PC-3 (cell line): ENCODE measurements around the gene GJE1. TPM values are rescaled to one million over a fixed set of nuclear protein-coding genes. Genes with fewer than 3 reads are reported as not detected.

Experiments used
- ATAC-seq: fragments of 200-7000 bp; cut with Tn5 transposase; 2 replicates; pipeline ENCODE4 v1.9.1; 2020; ENCODE audit warnings: mild to moderate bottlenecking, moderate library complexity
- BruUV-seq: library from RNA; stranded (reverse); fragments of 400-500 nt; replicated peaks from 2 replicates; lab custom pipeline; 2021; lab: Mats Ljungman, UMichigan
- CTCF ChIA-PET: fragments of 300-600 bp; sonication (Branson Sonifier 250); formaldehyde crosslinking; loops from one replicate; lab custom pipeline; 2022; ENCODE audit warnings: antibody characterized with exemption; lab: Charles Lee
- POLR2A ChIA-PET: fragments of 300-600 bp; sonication (Branson Sonifier 250); formaldehyde crosslinking; loops from one replicate; lab custom pipeline; 2022; ENCODE audit warnings: antibody characterized with exemption; ENCODE audit not compliant: unreplicated experiment; lab: Charles Lee
- DNase-seq: peaks from one replicate; pipeline ENCODE4 v3.0.0-alpha.2; 2015
- H2AFZ ChIP-seq: fragments of 300-600 bp; sonication (generic); 2 replicates; pipeline ENCODE4 v1.6.0; 2016; ENCODE audit warnings: antibody characterized with exemption, low read length
- H3F3A ChIP-seq: fragments of 300-600 bp; sonication (generic); one replicate; pipeline ENCODE4 v1.6.0; 2017; ENCODE audit warnings: antibody characterized with exemption, low read length, control low read depth, mild to moderate bottlenecking; ENCODE audit not compliant: unreplicated experiment
- H3K27ac ChIP-seq: fragments of 300-600 bp; sonication (generic); 2 replicates; pipeline ENCODE4 v1.5.1; 2016; ENCODE audit warnings: mild to moderate bottlenecking, low read length
- H3K27me3 ChIP-seq: fragments of 300-600 bp; sonication (generic); 2 replicates; pipeline ENCODE4 v1.6.1; 2016; ENCODE audit warnings: low read length, mixed read lengths
- H3K36me3 ChIP-seq: fragments of 300-600 bp; sonication (generic); 2 replicates; pipeline ENCODE4 v1.6.1; 2016; ENCODE audit warnings: low read depth, mixed run types, low read length, mixed read lengths
- H3K4me1 ChIP-seq: fragments of 300-600 bp; sonication (generic); 2 replicates; pipeline ENCODE4 v1.5.1; 2016; ENCODE audit warnings: low read length; ENCODE audit not compliant: insufficient read depth
- H3K4me2 ChIP-seq: fragments of 300-600 bp; sonication (generic); 2 replicates; pipeline ENCODE4 v1.6.0; 2016; ENCODE audit warnings: low read length
- H3K4me3 ChIP-seq: fragments of 300-600 bp; sonication (generic); 2 replicates; pipeline ENCODE4 v1.5.1; 2016; ENCODE audit warnings: mild to moderate bottlenecking, low read length, mixed read lengths
- H3K79me2 ChIP-seq: fragments of 300-600 bp; sonication (generic); 2 replicates; pipeline ENCODE4 v1.6.1; 2017; ENCODE audit warnings: low read length, mixed read lengths
- H3K9ac ChIP-seq: fragments of 300-600 bp; sonication (generic); 2 replicates; pipeline ENCODE4 v1.6.0; 2016; ENCODE audit warnings: mild to moderate bottlenecking, low read length
- H3K9me2 ChIP-seq: fragments of 300-600 bp; sonication (generic); replicated peaks from 2 replicates; pipeline ENCODE4 v1.6.1; 2016; ENCODE audit warnings: mixed run types, low read length, mixed read lengths
- H3K9me3 ChIP-seq: fragments of 300-600 bp; sonication (generic); 2 replicates; pipeline ENCODE4 v1.6.1; 2016; ENCODE audit warnings: low read length, mixed read lengths
- H4K20me1 ChIP-seq: fragments of 300-600 bp; sonication (generic); 2 replicates; pipeline ENCODE4 v1.6.1; 2016; ENCODE audit warnings: low read length, mixed read lengths
- CTCF ChIP-seq: fragments of 300-600 bp; sonication (generic); conservative IDR thresholded peaks from 2 replicates; pipeline ENCODE4 v1.5.1; 2017; ENCODE audit warnings: antibody characterized with exemption, low read depth, mild to moderate bottlenecking, low read length
- EZH2 ChIP-seq: fragments of 300-600 bp; sonication (generic); IDR thresholded peaks from one replicate; pipeline ENCODE4 v1.6.1; 2017; ENCODE audit warnings: antibody characterized with exemption, mild to moderate bottlenecking, low read length; ENCODE audit not compliant: unreplicated experiment
- EZH2phosphoT487 ChIP-seq: fragments of 300-600 bp; sonication (generic); IDR thresholded peaks from 2 replicates; pipeline ENCODE4 v1.6.1; 2018; ENCODE audit warnings: mild to moderate bottlenecking, antibody characterized with exemption, low read length, borderline replicate concordance
- intact Hi-C: fragments of 100-400 bp; cut with micrococcal nuclease; formaldehyde crosslinking; loops from 2 replicates; pipeline ENCODE4 v1.9.0; 2023
- total RNA-seq: library from RNA; depleted of rRNA; stranded (reverse); fragments of >200 nt; gene quantifications from 2 replicates; pipeline ENCODE4 v1.2.3, GENCODE V29; 2014

The GJE1 gene
- total RNA-seq, 1 experiment from 2014 or later: not detected

GRCh38 chr6:142118328-142118727, 14.4 kb upstream of the GJE1 start:
- H3F3A ChIP-seq: no peaks in the 10 kb centered on the region
- H3K36me3 ChIP-seq: no peaks in the 10 kb centered on the region
- ATAC-seq (no peak), DNase-seq (no peak)
- ChIA-PET POLR2A (no interaction called here), CTCF (no interaction called here)
- intact Hi-C loops: no loop called here
- no peaks in the 10 kb centered on the region for H3K4me1 ChIP-seq
- H3K9ac ChIP-seq: no peak overlapping the region
- no peak overlapping the region for H3K4me2 ChIP-seq
- no TSS peak for BruUV-seq
- H3K27me3 ChIP-seq: no peaks in the 10 kb centered on the region
- no peak overlapping the region for H2AFZ ChIP-seq
- H4K20me1 ChIP-seq: no peaks in the 10 kb centered on the region
- no peak overlapping the region for H3K4me3 ChIP-seq
- no peak for TF ChIP-seq EZH2phosphoT487
- H3K9me3 ChIP-seq: no peaks in the 10 kb centered on the region
- H3K9me2 ChIP-seq: no peaks in the 10 kb centered on the region
- no peaks in the 10 kb centered on the region for H3K79me2 ChIP-seq
- H3K27ac ChIP-seq: no peak overlapping the region

DNA sequence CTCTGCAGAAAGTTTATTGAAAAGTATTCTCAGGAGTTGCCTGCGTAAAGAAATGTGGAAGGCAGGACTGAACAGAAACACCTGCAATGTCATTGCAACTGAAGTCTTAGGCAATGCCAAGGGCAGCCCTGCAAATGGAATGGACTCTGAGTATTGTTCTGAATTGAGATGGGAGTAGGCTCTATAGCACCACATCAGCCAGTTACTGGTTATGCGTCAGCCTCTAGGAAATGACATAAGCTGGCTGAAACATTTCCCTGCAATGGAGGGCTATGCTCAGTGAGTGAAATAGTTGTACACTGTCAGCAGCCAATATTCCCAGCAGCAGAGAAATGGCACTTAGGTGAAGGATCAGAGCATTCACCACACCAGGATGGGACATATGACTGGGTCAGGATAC, 13.8 kb upstream of the GJE1 start:
- H3F3A ChIP-seq: no peaks in the 10 kb centered on the region
- no peak for ATAC-seq
- no TSS peak for BruUV-seq

DNA sequence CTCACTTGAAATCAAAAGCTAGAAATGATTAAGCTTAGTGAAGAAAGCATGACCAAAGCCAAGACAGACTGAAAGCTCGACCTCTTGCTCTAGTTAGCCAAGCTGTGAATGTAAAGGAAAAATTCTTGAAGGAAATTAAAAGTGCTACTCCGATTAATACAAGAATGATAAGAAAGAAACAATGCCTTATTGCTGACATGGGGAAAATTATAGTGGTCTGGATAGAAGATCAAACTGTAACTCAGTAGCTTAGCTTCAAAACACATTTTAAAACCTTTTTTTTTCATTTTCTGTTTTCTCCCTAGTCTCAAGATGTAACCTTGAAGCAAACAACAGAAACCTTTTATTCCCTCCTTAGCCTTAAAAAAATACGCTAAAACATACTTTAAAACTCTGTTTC, 11.4 kb upstream of the GJE1 start:
- no peaks in the 10 kb centered on the region for H3F3A ChIP-seq
- no peak overlapping the region for H3K9ac ChIP-seq
- no peak overlapping the region for H3K4me3 ChIP-seq
- intact Hi-C loops: no loop called here
- H4K20me1 ChIP-seq: no peaks in the 10 kb centered on the region
- DNase-seq (no peak), ATAC-seq (no peak)
- no peaks in the 10 kb centered on the region for H3K9me2 ChIP-seq
- CTCF ChIA-PET: no interaction called here
- BruUV-seq: no TSS peak
- no peak overlapping the region for H2AFZ ChIP-seq
- no peak overlapping the region for H3K4me2 ChIP-seq
- TF ChIP-seq CTCF: no peak
- no peaks in the 10 kb centered on the region for H3K79me2 ChIP-seq
- H3K36me3 ChIP-seq: no peaks in the 10 kb centered on the region
- H3K27me3 ChIP-seq: no peaks in the 10 kb centered on the region
- H3K9me3 ChIP-seq: no peaks in the 10 kb centered on the region
- no peak overlapping the region for H3K27ac ChIP-seq
- POLR2A ChIA-PET: no interaction called here
- no peaks in the 10 kb centered on the region for H3K4me1 ChIP-seq

More for the DNA sequence above, 13.8 kb upstream of the GJE1 start:
- no peak overlapping the region for H2AFZ ChIP-seq
- H3K4me1 ChIP-seq: no peaks in the 10 kb centered on the region
- no peaks in the 10 kb centered on the region for H3K27me3 ChIP-seq
- H3K4me3 ChIP-seq: no peak overlapping the region
- intact Hi-C loops: no loop called here
- no peaks in the 10 kb centered on the region for H3K9me2 ChIP-seq
- H3K4me2 ChIP-seq: no peak overlapping the region
- H3K27ac ChIP-seq: no peak overlapping the region
- no peaks in the 10 kb centered on the region for H3K79me2 ChIP-seq
- H4K20me1 ChIP-seq: no peaks in the 10 kb centered on the region
- H3K9ac ChIP-seq: no peak overlapping the region
- ChIA-PET CTCF (no interaction called here), POLR2A (no interaction called here)
- TF ChIP-seq CTCF: no peak
- TF ChIP-seq EZH2: no peak
- no peak for TF ChIP-seq EZH2phosphoT487
- H3K36me3 ChIP-seq: no peaks in the 10 kb centered on the region
- no peak for DNase-seq
- no peaks in the 10 kb centered on the region for H3K9me3 ChIP-seq
